Neural progenitor cell (in vitro differentiated cells): ENCODE measurements around the gene PAPSS2. TPM values are rescaled to one million over a fixed set of nuclear protein-coding genes. Genes with fewer than 3 reads are reported as not detected.

ENCODE experiments used
- DNase-seq: peaks from one replicate; pipeline ENCODE4 v3.0.0-alpha.2; 2016; ENCODE audit warnings: low spot score
- H2AFZ ChIP-seq: fragments of 200-600 bp; sonication (generic); replicated peaks from 2 replicates; pipeline ENCODE4 v1.6.1; 2016; ENCODE audit warnings: antibody characterized with exemption
- H3F3A ChIP-seq: fragments of 200-600 bp; sonication (generic); 2 replicates; pipeline ENCODE4 v1.6.1; 2016; ENCODE audit warnings: antibody characterized with exemption, low read depth
- H3K27ac ChIP-seq: fragments of 200-600 bp; sonication (generic); 2 replicates; pipeline ENCODE4 v1.5.1; 2016; ENCODE audit warnings: mild to moderate bottlenecking
- H3K27me3 ChIP-seq: fragments of 200-600 bp; sonication (generic); 2 replicates; pipeline ENCODE4 v1.6.1; 2016; ENCODE audit warnings: mild to moderate bottlenecking, moderate library complexity
- H3K36me3 ChIP-seq: fragments of 200-600 bp; sonication (generic); 2 replicates; pipeline ENCODE4 v1.5.1; 2016
- H3K4me1 ChIP-seq: fragments of 200-600 bp; sonication (generic); 2 replicates; pipeline ENCODE4 v1.6.1; 2016; ENCODE audit warnings: mixed run types
- H3K4me2 ChIP-seq: fragments of 200-600 bp; sonication (generic); 2 replicates; pipeline ENCODE4 v1.6.1; 2016
- H3K4me3 ChIP-seq: fragments of 200-600 bp; sonication (generic); 2 replicates; pipeline ENCODE4 v1.5.1; 2016
- H3K79me2 ChIP-seq: fragments of 200-600 bp; sonication (generic); 2 replicates; pipeline ENCODE4 v1.6.1; 2016; ENCODE audit warnings: low read depth
- H3K9ac ChIP-seq: fragments of 200-600 bp; sonication (generic); 2 replicates; pipeline ENCODE4 v1.6.1; 2016
- H3K9me3 ChIP-seq: fragments of 200-600 bp; sonication (generic); 2 replicates; pipeline ENCODE4 v1.5.1; 2016; ENCODE audit warnings: low read depth
- H4K20me1 ChIP-seq: fragments of 200-600 bp; sonication (generic); 2 replicates; pipeline ENCODE4 v1.6.1; 2016; ENCODE audit warnings: low read depth
- H3K27ac Mint-ChIP-seq: 3 replicates; pipeline ENCODE4 v1.8.0; 2021; ENCODE audit warnings: mixed read lengths
- H3K27me3 Mint-ChIP-seq: 2 replicates; pipeline ENCODE4 v1.8.0; 2022; ENCODE audit warnings: low read depth, mild to moderate bottlenecking, inconsistent platforms, moderate library complexity, mixed read lengths; ENCODE audit not compliant: insufficient read depth
- H3K36me3 Mint-ChIP-seq: 3 replicates; pipeline ENCODE4 v1.8.0; 2021; ENCODE audit warnings: mixed read lengths
- H3K4me1 Mint-ChIP-seq: 3 replicates; pipeline ENCODE4 v1.8.0; 2021; ENCODE audit warnings: mixed read lengths
- H3K4me3 Mint-ChIP-seq: 3 replicates; pipeline ENCODE4 v1.8.0; 2021; ENCODE audit warnings: mild to moderate bottlenecking, moderate library complexity, mixed read lengths
- H3K9me3 Mint-ChIP-seq: 3 replicates; pipeline ENCODE4 v1.8.0; 2020; ENCODE audit warnings: mixed read lengths
- CTCF ChIP-seq: fragments of 200-600 bp; sonication (generic); IDR thresholded peaks from 2 replicates; pipeline ENCODE4 v1.5.1; 2017; ENCODE audit warnings: antibody characterized with exemption, mild to moderate bottlenecking
- EZH2 ChIP-seq: fragments of 200-600 bp; sonication (generic); IDR thresholded peaks from 2 replicates; pipeline ENCODE4 v1.6.1; 2017; ENCODE audit warnings: antibody characterized with exemption, mild to moderate bottlenecking, moderate library complexity
- EZH2phosphoT487 ChIP-seq: fragments of 200-600 bp; sonication (generic); IDR thresholded peaks from 2 replicates; pipeline ENCODE4 v1.6.1; 2017; ENCODE audit warnings: antibody characterized with exemption
- total RNA-seq: library from RNA; depleted of rRNA; stranded (reverse); fragments of >200 nt; gene quantifications from 2 replicates; pipeline ENCODE4 v1.2.3, GENCODE V29; 2015; ENCODE audit warnings: low replicate concordance

The PAPSS2 gene
- total RNA-seq, 1 donor from 2014 or later: 6.0 TPM

GRCh38 chr10:87715552-87716347 lies 56.1 kb downstream of the PAPSS2 start:
- H3K27ac Mint-ChIP-seq: no peak overlapping the region
- H3K27me3 Mint-ChIP-seq: no peaks in the 10 kb centered on the region
- no peak overlapping the region for H3K4me3 Mint-ChIP-seq
- H3K4me1 Mint-ChIP-seq: no peaks in the 10 kb centered on the region
- Histone ChIP-seq H3K27ac (no peak overlapping the region), H3K4me2 (no peak overlapping the region), H3K4me3 (no peak overlapping the region), H4K20me1 (no peaks in the 10 kb centered on the region), H3K9ac (no peak overlapping the region), H2AFZ (no peak overlapping the region), H3K79me2 (no peaks in the 10 kb centered on the region), H3F3A (no peaks in the 10 kb centered on the region), H3K27me3 (no peaks in the 10 kb centered on the region), H3K9me3 (no peaks in the 10 kb centered on the region), H3K4me1 (no peaks in the 10 kb centered on the region), H3K36me3 (no peaks in the 10 kb centered on the region)
- no peaks in the 10 kb centered on the region for H3K9me3 Mint-ChIP-seq
- no peaks in the 10 kb centered on the region for H3K36me3 Mint-ChIP-seq
- no peak for TF ChIP-seq EZH2phosphoT487
- TF ChIP-seq CTCF: no peak
- DNase-seq: no peak

- Histone ChIP-seq H3K79me2 (no peaks in the 10 kb centered on the region), H3F3A (no peaks in the 10 kb centered on the region), H3K4me1 (no peaks in the 10 kb centered on the region), H3K9ac (no peak overlapping the region), H3K27ac (no peak overlapping the region), H3K4me2 (no peak overlapping the region), H2AFZ (no peak overlapping the region), H3K27me3 (no peaks in the 10 kb centered on the region), H3K36me3 (no peaks in the 10 kb centered on the region), H3K9me3 (no peaks in the 10 kb centered on the region), H3K4me3 (no peak overlapping the region), H4K20me1 (no peaks in the 10 kb centered on the region)
- no peaks in the 10 kb centered on the region for H3K27me3 Mint-ChIP-seq
- TF ChIP-seq EZH2: no peak
- DNase-seq: no peak
- no peak overlapping the region for H3K27ac Mint-ChIP-seq
- no peaks in the 10 kb centered on the region for H3K9me3 Mint-ChIP-seq
- H3K4me3 Mint-ChIP-seq: no peak overlapping the region
- no peaks in the 10 kb centered on the region for H3K36me3 Mint-ChIP-seq
- H3K4me1 Mint-ChIP-seq: no peaks in the 10 kb centered on the region
Measured at GRCh38 chr10:87716348-87716670, 56.6 kb downstream of the PAPSS2 start.

GRCh38 chr10:87720665-87721064 lies 61.0 kb downstream of the PAPSS2 start:
- H4K20me1 ChIP-seq: no peaks in the 10 kb centered on the region
- H3K9me3 ChIP-seq: no peaks in the 10 kb centered on the region
- no peak for DNase-seq
- H3K9me3 Mint-ChIP-seq: no peaks in the 10 kb centered on the region
- no peaks in the 10 kb centered on the region for H3K36me3 Mint-ChIP-seq
- no peaks in the 10 kb centered on the region for H3F3A ChIP-seq
- TF ChIP-seq EZH2 (no peak), EZH2phosphoT487 (no peak), CTCF (no peak)
- no peaks in the 10 kb centered on the region for H3K79me2 ChIP-seq
- no peaks in the 10 kb centered on the region for H3K36me3 ChIP-seq
- H3K27ac ChIP-seq: no peak overlapping the region
- H3K4me3 ChIP-seq: no peak overlapping the region
- no peak overlapping the region for H3K27ac Mint-ChIP-seq
- H3K4me1 ChIP-seq: no peaks in the 10 kb centered on the region
- no peak overlapping the region for H3K4me2 ChIP-seq
- H3K4me1 Mint-ChIP-seq: no peaks in the 10 kb centered on the region
- no peak overlapping the region for H3K4me3 Mint-ChIP-seq
- no peak overlapping the region for H2AFZ ChIP-seq
- H3K9ac ChIP-seq: no peak overlapping the region
- no peaks in the 10 kb centered on the region for H3K27me3 Mint-ChIP-seq
- H3K27me3 ChIP-seq: no peaks in the 10 kb centered on the region

- no peak overlapping the region for H3K27ac Mint-ChIP-seq
- no peak overlapping the region for H3K4me3 Mint-ChIP-seq
- Histone ChIP-seq H3K4me3 (no peak overlapping the region), H3F3A (no peaks in the 10 kb centered on the region), H2AFZ (no peak overlapping the region), H3K27ac (no peak overlapping the region), H3K9ac (no peak overlapping the region), H3K4me1 (no peaks in the 10 kb centered on the region), H3K9me3 (no peaks in the 10 kb centered on the region), H3K4me2 (no peak overlapping the region), H3K27me3 (no peaks in the 10 kb centered on the region), H3K36me3 (no peaks in the 10 kb centered on the region), H4K20me1 (no peaks in the 10 kb centered on the region), H3K79me2 (no peaks in the 10 kb centered on the region)
- no peaks in the 10 kb centered on the region for H3K27me3 Mint-ChIP-seq
- H3K4me1 Mint-ChIP-seq: no peaks in the 10 kb centered on the region
- no peak for DNase-seq
- no peaks in the 10 kb centered on the region for H3K36me3 Mint-ChIP-seq
- no peaks in the 10 kb centered on the region for H3K9me3 Mint-ChIP-seq
- no peak for TF ChIP-seq EZH2
- TF ChIP-seq CTCF: no peak
- no peak for TF ChIP-seq EZH2phosphoT487
Measured at GRCh38 chr10:87721781-87722180, 62.1 kb downstream of the PAPSS2 start.
